ENCODE measurements around the gene RIMS1. TPM values are rescaled to one million over a fixed set of nuclear protein-coding genes. Genes with fewer than 3 reads are reported as not detected.

RIMS1 gene
- total RNA-seq, 4 donors from 2014 or later, result 0.54 to 5.0 TPM; not detected in 2

GRCh38 chr6:72031471-72031870 is 145.1 kb downstream of the RIMS1 start:
- Histone ChIP-seq H3K27ac (no peak overlapping the region), H3K4me3 (no peak overlapping the region), H3K36me3 (no peaks in the 10 kb centered on the region), H3K27me3 (no peaks in the 10 kb centered on the region), H3K4me1 (no peaks in the 10 kb centered on the region), H3K9me3 (no peaks in the 10 kb centered on the region)
- TF ChIP-seq, protein P1, sequence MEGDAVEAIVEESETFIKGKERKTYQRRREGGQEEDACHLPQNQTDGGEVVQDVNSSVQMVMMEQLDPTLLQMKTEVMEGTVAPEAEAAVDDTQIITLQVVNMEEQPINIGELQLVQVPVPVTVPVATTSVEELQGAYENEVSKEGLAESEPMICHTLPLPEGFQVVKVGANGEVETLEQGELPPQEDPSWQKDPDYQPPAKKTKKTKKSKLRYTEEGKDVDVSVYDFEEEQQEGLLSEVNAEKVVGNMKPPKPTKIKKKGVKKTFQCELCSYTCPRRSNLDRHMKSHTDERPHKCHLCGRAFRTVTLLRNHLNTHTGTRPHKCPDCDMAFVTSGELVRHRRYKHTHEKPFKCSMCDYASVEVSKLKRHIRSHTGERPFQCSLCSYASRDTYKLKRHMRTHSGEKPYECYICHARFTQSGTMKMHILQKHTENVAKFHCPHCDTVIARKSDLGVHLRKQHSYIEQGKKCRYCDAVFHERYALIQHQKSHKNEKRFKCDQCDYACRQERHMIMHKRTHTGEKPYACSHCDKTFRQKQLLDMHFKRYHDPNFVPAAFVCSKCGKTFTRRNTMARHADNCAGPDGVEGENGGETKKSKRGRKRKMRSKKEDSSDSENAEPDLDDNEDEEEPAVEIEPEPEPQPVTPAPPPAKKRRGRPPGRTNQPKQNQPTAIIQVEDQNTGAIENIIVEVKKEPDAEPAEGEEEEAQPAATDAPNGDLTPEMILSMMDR (IDR thresholded peaks at IDR 0.05), result no peak
- no peak for TF ChIP-seq POLR2A (IDR thresholded peaks at IDR 0.05)
- DNase-seq, result no peak

DNA sequence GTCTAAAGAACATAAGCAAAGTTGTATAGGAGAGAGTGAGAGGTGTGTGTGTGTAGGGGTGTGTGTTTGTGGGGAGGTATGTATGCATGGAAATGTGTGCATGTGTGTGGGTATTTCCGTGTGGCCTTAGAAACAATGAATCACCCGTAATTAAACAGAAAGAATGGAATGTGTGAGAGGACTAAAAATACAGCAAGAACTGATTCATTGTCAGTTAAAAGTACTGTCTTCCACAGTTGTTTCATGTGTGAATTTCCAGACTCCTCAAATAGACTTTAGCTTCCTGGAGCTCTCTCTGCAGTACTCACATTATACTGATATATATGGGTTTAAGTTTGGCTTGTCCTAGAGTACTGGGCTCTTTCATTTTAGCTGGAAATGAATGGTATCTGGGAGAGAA is 145.7 kb downstream of the RIMS1 start:
- Histone ChIP-seq H3K36me3 (no peaks in the 10 kb centered on the region), H3K4me1 (no peaks in the 10 kb centered on the region), H3K9me3 (no peaks in the 10 kb centered on the region), H3K27me3 (no peaks in the 10 kb centered on the region), H3K27ac (no peak overlapping the region), H3K4me3 (no peak overlapping the region)
- no peak for DNase-seq
- TF ChIP-seq POLR2A (IDR thresholded peaks at IDR 0.05), result no peak
- TF ChIP-seq, protein P1 (IDR thresholded peaks at IDR 0.05), result no peak

DNA sequence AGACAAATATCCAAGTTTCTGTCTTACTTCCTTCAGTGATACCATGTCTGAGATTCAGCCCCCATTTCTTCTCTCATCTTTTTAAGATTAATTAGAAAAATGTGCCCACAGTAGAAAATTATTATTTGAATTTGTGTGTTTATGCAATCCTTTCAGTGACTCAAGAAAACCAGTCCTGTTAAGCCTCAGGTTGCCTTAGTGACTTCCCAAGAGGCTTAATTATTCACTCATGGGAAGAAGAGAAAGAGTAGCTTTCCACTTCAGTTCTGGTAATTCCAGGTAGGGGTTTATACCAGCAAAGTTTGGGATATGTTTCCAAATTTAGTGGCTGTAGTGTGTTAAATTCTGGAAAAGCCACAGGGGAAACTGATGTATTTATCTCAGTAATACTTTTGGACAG is 149.1 kb downstream of the RIMS1 start:
- no peak overlapping the region for H3K4me3 ChIP-seq
- TF ChIP-seq, protein P1 (IDR thresholded peaks at IDR 0.05), result no peak
- TF ChIP-seq POLR2A (IDR thresholded peaks at IDR 0.05), result no peak
- H3K4me1 ChIP-seq, result no peaks in the 10 kb centered on the region
- DNase-seq, result no peak
- no peaks in the 10 kb centered on the region for H3K9me3 ChIP-seq
- H3K27me3 ChIP-seq, result no peaks in the 10 kb centered on the region
- H3K27ac ChIP-seq, result no peak overlapping the region
- H3K36me3 ChIP-seq, result no peaks in the 10 kb centered on the region

GRCh38 chr6:72035966-72036365 is 149.6 kb downstream of the RIMS1 start:
- TF ChIP-seq, protein P1 (IDR thresholded peaks at IDR 0.05), result no peak
- TF ChIP-seq POLR2A (IDR thresholded peaks at IDR 0.05), result no peak
- Histone ChIP-seq H3K4me3 (no peak overlapping the region), H3K4me1 (no peaks in the 10 kb centered on the region), H3K27ac (no peak overlapping the region), H3K36me3 (no peaks in the 10 kb centered on the region), H3K9me3 (no peaks in the 10 kb centered on the region), H3K27me3 (no peaks in the 10 kb centered on the region)
- no peak for DNase-seq

DNA sequence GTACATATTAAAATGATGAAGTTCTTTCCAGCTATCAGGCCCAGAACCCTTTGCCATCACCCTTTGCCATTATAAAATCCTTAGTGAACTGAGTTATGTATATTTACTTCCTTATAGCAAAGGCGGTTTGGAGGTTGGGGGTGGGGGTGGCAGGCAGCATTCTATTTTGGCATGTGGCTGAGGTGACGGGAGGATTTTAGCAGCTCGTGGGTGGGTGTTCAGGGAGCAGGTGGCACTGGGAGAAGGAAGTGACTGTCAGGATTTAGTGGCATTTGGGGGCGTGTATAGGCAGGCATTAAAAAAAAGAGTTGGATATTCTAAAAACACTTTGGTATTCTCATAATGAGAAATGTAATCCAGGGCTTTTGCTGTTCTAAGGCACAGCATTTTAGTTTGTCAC is 150.7 kb downstream of the RIMS1 start:
- no peak overlapping the region for H3K27ac ChIP-seq
- no peak for DNase-seq
- no peaks in the 10 kb centered on the region for H3K36me3 ChIP-seq
- TF ChIP-seq, protein P1 (IDR thresholded peaks at IDR 0.05), result no peak
- TF ChIP-seq POLR2A (IDR thresholded peaks at IDR 0.05), result no peak
- H3K4me3 ChIP-seq, result no peak overlapping the region
- no peaks in the 10 kb centered on the region for H3K4me1 ChIP-seq
- H3K9me3 ChIP-seq, result no peaks in the 10 kb centered on the region
- H3K27me3 ChIP-seq, result no peaks in the 10 kb centered on the region

DNA sequence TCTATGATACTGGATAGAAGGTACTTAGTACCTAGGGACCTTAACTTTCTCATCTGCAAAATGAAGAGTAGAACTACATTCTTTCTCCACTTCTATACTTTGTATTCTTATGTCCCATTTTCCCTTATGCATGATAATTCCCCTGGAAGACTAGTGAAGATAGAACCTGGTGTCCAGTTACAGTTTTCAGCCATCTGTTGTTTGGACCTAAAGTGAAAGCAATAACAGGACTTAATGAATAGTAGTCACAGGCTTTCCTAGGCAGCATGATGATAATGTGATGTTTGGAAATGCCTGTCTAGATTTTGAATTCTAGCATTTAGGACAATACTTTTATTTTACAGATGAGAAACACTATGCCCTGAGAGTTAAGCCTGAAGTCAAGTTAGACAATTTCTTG is 153.8 kb downstream of the RIMS1 start:
- Histone ChIP-seq H3K9me3 (no peaks in the 10 kb centered on the region), H3K27me3 (no peaks in the 10 kb centered on the region), H3K4me3 (no peak overlapping the region), H3K36me3 (no peaks in the 10 kb centered on the region), H3K4me1 (no peaks in the 10 kb centered on the region), H3K27ac (no peak overlapping the region)
- no peak for DNase-seq
- TF ChIP-seq, protein P1 (IDR thresholded peaks at IDR 0.05), result no peak
- TF ChIP-seq POLR2A (IDR thresholded peaks at IDR 0.05), result no peak
